ENCODE data around the gene EMILIN2. TPM values are rescaled to one million over a fixed set of nuclear protein-coding genes. Genes with fewer than 3 reads are reported as not detected.
"Not testable (repeated sequence)": the region's sequence is repeated elsewhere in the genome, so short reads cannot be mapped to it uniquely, and the experiment has no call there.

The EMILIN2 gene
- total and polyA plus RNA-seq, 9 of the 15 experiments (the other 6 are each of a cell fraction or from before 2014, with no cell fraction given), result 0.01 to 0.40 (median 0.19) TPM

DNA sequence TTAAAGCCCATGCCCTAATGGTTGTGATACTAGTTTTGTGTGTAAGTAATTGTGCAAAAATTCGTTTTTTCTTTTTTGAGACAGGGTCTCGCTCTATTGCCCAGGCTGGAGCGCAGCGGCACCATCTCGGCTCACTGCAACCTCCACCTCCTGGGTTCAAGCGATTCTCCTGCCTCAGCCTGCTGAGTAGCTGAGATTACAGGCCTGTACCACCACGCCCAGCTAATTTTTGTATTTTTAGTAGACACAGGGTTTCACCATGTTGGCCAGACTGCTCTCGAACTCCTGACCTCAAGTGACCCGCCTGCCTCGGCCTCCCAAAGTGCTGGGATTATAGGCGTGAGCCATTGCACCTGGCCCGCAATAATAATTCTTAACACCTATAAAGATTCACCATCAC lies 5.7 kb downstream of the EMILIN2 start:
- H3K4me2 ChIP-seq (ENCODE audit: insufficient read depth, low read length); H4K20me1 ChIP-seq (replicated peaks; ENCODE audit: control insufficient read depth, insufficient read depth, low read length); DNase-seq (ENCODE audit: extremely low read depth in 1 of 4, low spot score in 3 of 4); H3K79me2 ChIP-seq (ENCODE audit: control insufficient read depth, insufficient read depth, low read length); H3K4me3 ChIP-seq; CTCF ChIA-PET (ENCODE audit: low intra/inter-chr PET ratio); H3K27me3 ChIP-seq (ENCODE audit: control insufficient read depth in 2 of 2, insufficient read depth in 2 of 2, low read length in 2 of 2); FAIRE-seq; in situ Hi-C loops (cut with MboI); BruUV-seq (replicated peaks); H3K9ac ChIP-seq (ENCODE audit: insufficient read depth in 1 of 2, low read depth in 2 of 2, low read length in 2 of 2); intact Hi-C loops (cut with micrococcal nuclease); H3K27ac ChIP-seq (ENCODE audit: extremely low read depth, low read depth, low read length); H2AFZ ChIP-seq (ENCODE audit: low read depth, low read length); ATAC-seq; H3K36me3 ChIP-seq (ENCODE audit: control insufficient read depth, insufficient read depth, low read length); H3K9me3 ChIP-seq (replicated peaks; ENCODE audit: control insufficient read depth, insufficient read depth, low read depth, low read length); H3K9me1 ChIP-seq (ENCODE audit: control insufficient read depth, insufficient read depth, low read length): not testable (repeated sequence)
- POLR2A ChIA-PET, result interaction anchor here (0.6 kb wide), 1 partner anchor 26 kb away, joined by 3 read pairs; no protein-coding TSS in a partner anchor
- TF ChIP-seq TCF3 (CRISPR knock-in tag; IDR thresholded peaks at IDR 0.05) (peak; percentile 36; the same call in 1 of the 2 replicates), TAL1 (IDR thresholded peaks at IDR 0.05) (peak; percentile 30; the same call in 1 of the 2 replicates), KDM1A (IDR thresholded peaks at IDR 0.05) (0 out of 4 replicates have a peak, but pooled peaks have one; percentile 10 to 39), CBFA2T3 (IDR thresholded peaks at IDR 0.05) (peak; percentile 59), ARID1B (IDR thresholded peaks at IDR 0.05) (peak; percentile 40; the same call in 1 of the 2 replicates), ZNF121 (CRISPR knock-in tag; conservative IDR thresholded peaks at IDR 0.05) (peak; percentile 61), CBFA2T2 (conservative IDR thresholded peaks at IDR 0.05) (0 out of 2 replicates have a peak, but pooled peaks have one; percentile 21), NCOR1 (IDR thresholded peaks at IDR 0.05) (peak; percentile 38; the same call in 1 of the 2 replicates)
- WGBS (ENCODE audit: insufficient coverage, low coverage, missing lambda C conversion rate), result 53% methylated on average over 12 of the region's 12 CpGs
- H3K4me1 ChIP-seq (replicated peaks in 1 of 2; ENCODE audit: control insufficient read depth in 2 of 2, insufficient read depth in 2 of 2, low read length in 2 of 2), result peaks cover 59 to 68% of the 10 kb centered on the region in 2 experiments
